Endodermal cell (in vitro differentiated cells): ENCODE measurements around the gene ANAPC13. TPM values are rescaled to one million over a fixed set of nuclear protein-coding genes. Genes with fewer than 3 reads are reported as not detected.
A peak's percentile ranks its signal among the peaks of the same experiment; 100 is the strongest.

Experiments
- DNase-seq: peaks from one replicate; pipeline ENCODE4 v3.0.0-alpha.2; 2017
- H3K27ac ChIP-seq: 2 replicates; pipeline ENCODE4 v1.5.1; 2013; ENCODE audit warnings: mild to moderate bottlenecking, low read depth, low read length, moderate library complexity
- H3K27me3 ChIP-seq: 2 replicates; pipeline ENCODE4 v1.6.1; 2013; ENCODE audit warnings: mild to moderate bottlenecking, low read length, moderate library complexity; ENCODE audit not compliant: insufficient read depth, control insufficient read depth, poor library complexity, severe bottlenecking
- H3K36me3 ChIP-seq: 2 replicates; pipeline ENCODE4 v1.7.0; 2013; ENCODE audit warnings: mild to moderate bottlenecking, low read length, moderate library complexity; ENCODE audit not compliant: control insufficient read depth, insufficient read depth
- H3K4me1 ChIP-seq: one replicate; pipeline ENCODE4 v1.7.0; 2013; ENCODE audit warnings: low read length; ENCODE audit not compliant: control insufficient read depth, insufficient read depth
- H3K4me3 ChIP-seq: 2 replicates; pipeline ENCODE4 v1.5.1; 2013; ENCODE audit warnings: mild to moderate bottlenecking, low read length, moderate library complexity
- H3K9ac ChIP-seq: 2 replicates; pipeline ENCODE4 v1.6.1; 2013; ENCODE audit warnings: mild to moderate bottlenecking, low read length, moderate library complexity; ENCODE audit not compliant: poor library complexity, severe bottlenecking; ENCODE audit errors: extremely low read depth
- H3K9me3 ChIP-seq: 2 replicates; pipeline ENCODE4 v1.6.1; 2013; ENCODE audit warnings: mild to moderate bottlenecking, low read length, moderate library complexity; ENCODE audit not compliant: control insufficient read depth
- H3K27ac Mint-ChIP-seq: 2 replicates; pipeline ENCODE4 v1.8.0; 2020; ENCODE audit warnings: mixed read lengths
- H3K27me3 Mint-ChIP-seq: 2 replicates; pipeline ENCODE4 v1.8.0; 2021; ENCODE audit warnings: mild to moderate bottlenecking, mixed read lengths; ENCODE audit not compliant: insufficient read depth
- H3K36me3 Mint-ChIP-seq: 2 replicates; pipeline ENCODE4 v1.8.0; 2020; ENCODE audit warnings: low read depth, mixed read lengths
- H3K4me1 Mint-ChIP-seq: 2 replicates; pipeline ENCODE4 v1.8.0; 2020; ENCODE audit warnings: mixed read lengths
- H3K4me3 Mint-ChIP-seq: 2 replicates; pipeline ENCODE4 v1.8.0; 2020; ENCODE audit warnings: mild to moderate bottlenecking, moderate library complexity, mixed read lengths
- H3K9me3 Mint-ChIP-seq: 2 replicates; pipeline ENCODE4 v1.8.0; 2020; ENCODE audit warnings: mild to moderate bottlenecking, mixed read lengths
- WGBS, 2 experiments: methylation state at CpG; one replicate each; pipeline versions ENCODE4 v1.1.5 to v1.1.7; 2013; ENCODE audit warnings: missing lambda C conversion rate in 2 of 2, mixed read lengths in 1 of 2; ENCODE audit not compliant: insufficient coverage in 1 of 2, insufficient read length in 1 of 2; 5-methylcytosine and 5-hydroxymethylcytosine counted together
- total RNA-seq, 2 donors: library from RNA; stranded (reverse); fragmentation: NEBNext Ultra II Directional in 1 of 2; extraction: Animal tissue kit (Norgen Biotek cat#: 25700) in 1 of 2; gene quantifications; 2 replicates in 1 of 2; 3 replicates in 1 of 2; pipeline ENCODE4 v1.2.1, GENCODE V29; 2021
- TF ChIP-seq, protein P1 (sequence below): fragments of 200-600 bp; sonication (generic); conservative IDR thresholded peaks from 2 replicates; pipeline ENCODE4 v1.5.0; 2021; ENCODE audit warnings: antibody characterized with exemption, mild to moderate bottlenecking

Gene ANAPC13
- total RNA-seq, 2 donors from 2014 or later: 28.6 to 29.3 TPM

DNA sequence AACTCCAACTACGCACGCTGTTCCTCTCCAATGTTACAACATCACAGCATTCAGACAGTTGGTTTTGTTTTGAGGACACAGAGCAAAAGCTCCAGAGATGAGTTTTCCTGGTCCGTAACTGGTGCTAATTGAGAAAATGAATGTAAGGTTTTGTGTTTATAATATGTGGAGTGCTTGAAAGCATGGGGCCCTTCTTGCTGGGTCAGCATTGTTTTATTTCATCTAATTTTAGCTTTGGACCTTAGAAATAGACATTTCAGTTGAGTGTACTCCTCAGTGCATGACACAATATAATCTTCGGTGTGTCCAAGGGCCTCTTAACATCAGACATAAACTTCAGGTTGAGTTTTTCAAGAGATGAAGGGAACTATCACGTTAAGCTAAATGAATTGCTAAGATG lies 37.1 kb downstream of the ANAPC13 start:
- H3K9ac ChIP-seq: no peak overlapping the region
- H3K27ac ChIP-seq: no peak overlapping the region
- no peaks in the 10 kb centered on the region for H3K36me3 ChIP-seq
- Mint-ChIP-seq H3K27me3 (peaks cover 10% of the 10 kb centered on the region), H3K36me3 (no peaks in the 10 kb centered on the region), H3K9me3 (peaks cover 3% of the 10 kb centered on the region), H3K4me3 (no peak overlapping the region), H3K4me1 (peaks cover 8% of the 10 kb centered on the region), H3K27ac (no peak overlapping the region)
- TF ChIP-seq, protein P1, sequence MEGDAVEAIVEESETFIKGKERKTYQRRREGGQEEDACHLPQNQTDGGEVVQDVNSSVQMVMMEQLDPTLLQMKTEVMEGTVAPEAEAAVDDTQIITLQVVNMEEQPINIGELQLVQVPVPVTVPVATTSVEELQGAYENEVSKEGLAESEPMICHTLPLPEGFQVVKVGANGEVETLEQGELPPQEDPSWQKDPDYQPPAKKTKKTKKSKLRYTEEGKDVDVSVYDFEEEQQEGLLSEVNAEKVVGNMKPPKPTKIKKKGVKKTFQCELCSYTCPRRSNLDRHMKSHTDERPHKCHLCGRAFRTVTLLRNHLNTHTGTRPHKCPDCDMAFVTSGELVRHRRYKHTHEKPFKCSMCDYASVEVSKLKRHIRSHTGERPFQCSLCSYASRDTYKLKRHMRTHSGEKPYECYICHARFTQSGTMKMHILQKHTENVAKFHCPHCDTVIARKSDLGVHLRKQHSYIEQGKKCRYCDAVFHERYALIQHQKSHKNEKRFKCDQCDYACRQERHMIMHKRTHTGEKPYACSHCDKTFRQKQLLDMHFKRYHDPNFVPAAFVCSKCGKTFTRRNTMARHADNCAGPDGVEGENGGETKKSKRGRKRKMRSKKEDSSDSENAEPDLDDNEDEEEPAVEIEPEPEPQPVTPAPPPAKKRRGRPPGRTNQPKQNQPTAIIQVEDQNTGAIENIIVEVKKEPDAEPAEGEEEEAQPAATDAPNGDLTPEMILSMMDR: no peak
- H3K27me3 ChIP-seq: no peaks in the 10 kb centered on the region
- 94 to 95% methylated on average over 2 to 5 of the region's 5 CpGs for WGBS, 2 experiments
- H3K9me3 ChIP-seq: peaks cover 8% of the 10 kb centered on the region
- H3K4me1 ChIP-seq: peaks cover 3% of the 10 kb centered on the region
- no peak overlapping the region for H3K4me3 ChIP-seq
- DNase-seq: no peak

DNA sequence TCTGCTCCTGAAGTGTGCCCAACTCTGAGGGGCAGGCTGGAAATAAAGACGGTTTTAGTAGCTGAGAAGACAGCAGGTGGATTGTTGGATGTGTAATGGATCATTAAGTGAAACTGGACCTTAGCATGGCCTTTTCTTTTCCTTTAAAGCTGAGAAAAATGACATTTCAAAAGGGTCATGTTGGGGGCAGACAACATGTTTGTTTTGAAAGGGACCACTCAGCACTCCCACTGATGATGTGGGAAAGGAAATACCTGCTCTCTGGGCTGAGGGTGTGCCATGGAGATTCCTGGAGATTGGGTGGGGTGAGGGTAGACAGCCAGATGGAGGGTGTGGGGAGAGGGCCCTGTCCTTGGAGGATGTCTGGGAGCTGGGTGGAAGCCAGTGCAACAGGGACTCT lies 38.4 kb downstream of the ANAPC13 start:
- Histone ChIP-seq H3K4me3 (no peak overlapping the region), H3K27me3 (no peaks in the 10 kb centered on the region), H3K9me3 (peaks cover 8% of the 10 kb centered on the region), H3K27ac (no peak overlapping the region), H3K4me1 (peaks cover 3% of the 10 kb centered on the region), H3K36me3 (no peaks in the 10 kb centered on the region), H3K9ac (no peak overlapping the region)
- H3K4me1 Mint-ChIP-seq: peaks cover 6% of the 10 kb centered on the region
- DNase-seq: peak; percentile 10
- 86 to 87% methylated on average over 1 of the region's 1 CpG for WGBS, 2 experiments
- no peak overlapping the region for H3K4me3 Mint-ChIP-seq
- no peaks in the 10 kb centered on the region for H3K36me3 Mint-ChIP-seq
- peaks cover 3% of the 10 kb centered on the region for H3K9me3 Mint-ChIP-seq
- TF ChIP-seq, protein P1: no peak
- no peak overlapping the region for H3K27ac Mint-ChIP-seq
- peaks cover 8% of the 10 kb centered on the region for H3K27me3 Mint-ChIP-seq

DNA sequence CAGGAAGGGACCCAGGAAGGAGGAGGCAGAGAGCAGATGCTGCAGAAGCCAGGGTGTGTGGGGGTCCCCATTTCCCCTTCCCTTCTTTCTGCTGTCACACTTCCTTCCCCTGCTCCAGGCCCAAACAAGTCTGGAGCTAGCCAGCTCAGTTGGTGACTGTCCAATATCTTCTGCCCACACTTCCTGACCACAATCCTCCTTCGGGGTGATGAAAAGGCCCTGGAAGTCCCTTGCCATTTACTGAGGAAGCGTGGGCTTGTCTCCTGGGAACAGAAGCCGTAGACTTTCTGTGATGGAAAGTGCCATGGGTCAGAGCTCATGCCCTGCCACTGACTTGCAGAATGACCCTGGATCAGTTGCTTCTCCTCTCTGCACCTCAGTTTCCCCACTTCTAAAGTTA lies 39.0 kb downstream of the ANAPC13 start:
- WGBS, 2 experiments: 89 to 94% methylated on average over 3 of the region's 3 CpGs
- peaks cover 6% of the 10 kb centered on the region for H3K4me1 Mint-ChIP-seq
- H3K27ac Mint-ChIP-seq: no peak overlapping the region
- peaks cover 3% of the 10 kb centered on the region for H3K4me1 ChIP-seq
- no peaks in the 10 kb centered on the region for H3K36me3 ChIP-seq
- no peak overlapping the region for H3K4me3 ChIP-seq
- H3K9ac ChIP-seq: no peak overlapping the region
- peaks cover 3% of the 10 kb centered on the region for H3K9me3 Mint-ChIP-seq
- H3K4me3 Mint-ChIP-seq: no peak overlapping the region
- TF ChIP-seq, protein P1: no peak
- H3K36me3 Mint-ChIP-seq: no peaks in the 10 kb centered on the region
- peaks cover 3% of the 10 kb centered on the region for H3K27me3 Mint-ChIP-seq
- DNase-seq: peak; percentile 23
- H3K27me3 ChIP-seq: no peaks in the 10 kb centered on the region
- no peak overlapping the region for H3K27ac ChIP-seq
- peaks cover 8% of the 10 kb centered on the region for H3K9me3 ChIP-seq
